Measurements from ENCODE around the gene BOC.

DNA sequence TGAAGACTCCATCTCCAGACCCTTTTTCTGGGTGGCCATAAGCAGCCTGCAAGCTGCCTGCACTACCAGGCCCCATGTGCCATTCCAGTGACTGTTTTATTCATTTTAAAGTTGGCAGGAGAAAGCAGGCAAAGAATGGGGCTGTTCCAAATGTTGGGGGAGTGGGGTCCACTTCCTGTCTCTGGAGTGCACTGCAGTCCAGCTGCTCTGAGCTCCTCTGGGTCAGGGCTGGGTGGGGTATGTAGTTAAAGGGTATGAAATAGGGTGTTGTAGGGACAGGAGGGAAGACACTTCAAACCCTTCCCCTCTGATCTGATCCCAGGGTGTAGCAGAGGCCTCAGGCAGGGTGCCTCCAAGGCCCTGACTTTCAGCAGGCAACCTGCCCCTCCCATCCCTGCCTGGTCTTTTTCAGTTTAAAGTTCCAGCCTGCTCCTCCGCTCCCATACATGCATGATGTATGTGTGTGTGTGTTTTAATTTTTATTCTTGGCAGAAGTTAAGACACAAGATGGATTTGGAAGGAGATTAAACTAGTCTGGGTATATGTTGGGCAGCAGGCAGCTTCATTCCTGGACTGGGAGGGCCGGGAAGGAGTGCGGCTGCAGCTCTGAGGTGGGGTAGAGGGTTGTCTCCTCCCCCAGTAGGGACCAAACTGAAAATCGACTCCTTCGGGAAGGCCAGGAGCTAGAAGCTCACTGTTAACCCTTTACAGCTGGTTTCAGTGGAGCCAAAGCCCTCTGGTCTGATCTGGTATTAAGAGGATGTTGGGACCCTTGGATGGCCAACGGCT is 17.3 kb downstream of the BOC start:
- TF ChIP-seq, protein P1, sequence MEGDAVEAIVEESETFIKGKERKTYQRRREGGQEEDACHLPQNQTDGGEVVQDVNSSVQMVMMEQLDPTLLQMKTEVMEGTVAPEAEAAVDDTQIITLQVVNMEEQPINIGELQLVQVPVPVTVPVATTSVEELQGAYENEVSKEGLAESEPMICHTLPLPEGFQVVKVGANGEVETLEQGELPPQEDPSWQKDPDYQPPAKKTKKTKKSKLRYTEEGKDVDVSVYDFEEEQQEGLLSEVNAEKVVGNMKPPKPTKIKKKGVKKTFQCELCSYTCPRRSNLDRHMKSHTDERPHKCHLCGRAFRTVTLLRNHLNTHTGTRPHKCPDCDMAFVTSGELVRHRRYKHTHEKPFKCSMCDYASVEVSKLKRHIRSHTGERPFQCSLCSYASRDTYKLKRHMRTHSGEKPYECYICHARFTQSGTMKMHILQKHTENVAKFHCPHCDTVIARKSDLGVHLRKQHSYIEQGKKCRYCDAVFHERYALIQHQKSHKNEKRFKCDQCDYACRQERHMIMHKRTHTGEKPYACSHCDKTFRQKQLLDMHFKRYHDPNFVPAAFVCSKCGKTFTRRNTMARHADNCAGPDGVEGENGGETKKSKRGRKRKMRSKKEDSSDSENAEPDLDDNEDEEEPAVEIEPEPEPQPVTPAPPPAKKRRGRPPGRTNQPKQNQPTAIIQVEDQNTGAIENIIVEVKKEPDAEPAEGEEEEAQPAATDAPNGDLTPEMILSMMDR (IDR thresholded peaks at IDR 0.05) = no peak
- TF ChIP-seq EP300 (IDR thresholded peaks at IDR 0.05) = no peak
- TF ChIP-seq POLR2A (IDR thresholded peaks at IDR 0.05) = no peak
- TF ChIP-seq POLR2AphosphoS5 (IDR thresholded peaks at IDR 0.05) = no peak
